Upper lobe of right lung (tissue), 1 donor: Measurements from ENCODE around the gene STAC. TPM values are rescaled to one million over a fixed set of nuclear protein-coding genes. Genes with fewer than 3 reads are reported as not detected.

ENCODE experiments used
- ATAC-seq: fragments of 200-7000 bp; cut with Tn5 transposase; one replicate; pipeline ENCODE4 v1.9.1; 2020; ENCODE audit warnings: mild to moderate bottlenecking, moderate library complexity
- DNase-seq: peaks from one replicate; pipeline ENCODE4 v3.0.0-alpha.2; 2020
- H3K27ac ChIP-seq: fragments of 200-600 bp; one replicate; pipeline ENCODE4 v1.8.0; 2022
- H3K27me3 ChIP-seq: fragments of 200-600 bp; one replicate; pipeline ENCODE4 v1.8.0; 2022; ENCODE audit warnings: mild to moderate bottlenecking
- H3K36me3 ChIP-seq: fragments of 200-600 bp; one replicate; pipeline ENCODE4 v1.8.0; 2022
- H3K4me1 ChIP-seq: fragments of 200-600 bp; one replicate; pipeline ENCODE4 v1.8.0; 2022
- H3K4me3 ChIP-seq: fragments of 200-600 bp; one replicate; pipeline ENCODE4 v1.8.0; 2022; ENCODE audit warnings: mild to moderate bottlenecking
- H3K9me3 ChIP-seq: fragments of 200-600 bp; one replicate; pipeline ENCODE4 v1.8.0; 2022
- CTCF ChIP-seq: fragments of 200-600 bp; IDR thresholded peaks from one replicate; pipeline ENCODE4 v1.8.0; 2022; ENCODE audit warnings: antibody characterized with exemption
- intact Hi-C: fragments of 100-400 bp; cut with DNase I; formaldehyde crosslinking; loops from one replicate; pipeline ENCODE4 v1.11.0; 2022
- total RNA-seq: library from RNA; stranded (reverse); fragmentation: NEBNext Ultra II Directional; extraction: Animal tissue kit (Norgen Biotek cat#: 25700); gene quantifications from one replicate; pipeline ENCODE4 v1.2.1, GENCODE V29; 2021
- donor health status: DM: no; HTN: yes; CAD: no; lungs with severe emphysema.

The STAC gene
- total RNA-seq, 1 donor from 2014 or later, result 25.3 TPM

- intact Hi-C loops, result no loop called here
- no peak for ATAC-seq
- Histone ChIP-seq H3K27me3 (no peaks in the 10 kb centered on the region), H3K27ac (no peak overlapping the region), H3K4me3 (no peak overlapping the region), H3K36me3 (no peaks in the 10 kb centered on the region), H3K9me3 (no peaks in the 10 kb centered on the region), H3K4me1 (no peaks in the 10 kb centered on the region)
- no peak for TF ChIP-seq CTCF
- DNase-seq, result no peak
Observed at GRCh38 chr3:36486009-36486795, 105.9 kb downstream of the STAC start.

- H3K4me1 ChIP-seq, result no peaks in the 10 kb centered on the region
- no peaks in the 10 kb centered on the region for H3K9me3 ChIP-seq
- H3K36me3 ChIP-seq, result no peaks in the 10 kb centered on the region
- DNase-seq (no peak), ATAC-seq (no peak)
- intact Hi-C loops, result no loop called here
- no peaks in the 10 kb centered on the region for H3K27me3 ChIP-seq
- no peak overlapping the region for H3K4me3 ChIP-seq
- no peak overlapping the region for H3K27ac ChIP-seq
- TF ChIP-seq CTCF, result no peak
Observed at GRCh38 chr3:36487616-36488015, 107.3 kb downstream of the STAC start.

GRCh38 chr3:36488077-36488789, 107.9 kb downstream of the STAC start:
- ATAC-seq (peak; percentile 75), DNase-seq (no peak)
- Histone ChIP-seq H3K27ac (no peak overlapping the region), H3K27me3 (no peaks in the 10 kb centered on the region), H3K4me3 (no peak overlapping the region), H3K36me3 (no peaks in the 10 kb centered on the region), H3K4me1 (no peaks in the 10 kb centered on the region), H3K9me3 (no peaks in the 10 kb centered on the region)
- TF ChIP-seq CTCF, result no peak
- intact Hi-C loops, result no loop called here

GRCh38 chr3:36489101-36489500, 108.8 kb downstream of the STAC start:
- Histone ChIP-seq H3K4me1 (no peaks in the 10 kb centered on the region), H3K4me3 (no peak overlapping the region), H3K9me3 (no peaks in the 10 kb centered on the region), H3K27ac (no peak overlapping the region), H3K27me3 (no peaks in the 10 kb centered on the region), H3K36me3 (no peaks in the 10 kb centered on the region)
- ATAC-seq (no peak), DNase-seq (no peak)
- no peak for TF ChIP-seq CTCF
- intact Hi-C loops, result no loop called here

- no peak for TF ChIP-seq CTCF
- ATAC-seq (no peak), DNase-seq (no peak)
- Histone ChIP-seq H3K27ac (no peak overlapping the region), H3K9me3 (no peaks in the 10 kb centered on the region), H3K36me3 (no peaks in the 10 kb centered on the region), H3K27me3 (no peaks in the 10 kb centered on the region), H3K4me1 (peaks cover 5% of the 10 kb centered on the region), H3K4me3 (no peak overlapping the region)
- intact Hi-C loops, result no loop called here
Observed at GRCh38 chr3:36489679-36490425, 109.5 kb downstream of the STAC start.
